Suppressor macrophage (primary cell): Measurements from ENCODE around the gene SDK2.

ENCODE experiments used
- DNase-seq, 4 experiments: peaks; one replicate each; pipeline ENCODE4 v3.0.0-alpha.2; 2020 to 2022

SDK2 gene

GRCh38 chr17:73630965-73631595, 13.2 kb downstream of the SDK2 start:
- peak in 3 of 4 experiments; percentile 36 to 61 (median 53) for DNase-seq

- DNase-seq: no peak
These were observed 13.7 kb downstream of the SDK2 start for GRCh38 chr17:73630531-73630930.

DNA sequence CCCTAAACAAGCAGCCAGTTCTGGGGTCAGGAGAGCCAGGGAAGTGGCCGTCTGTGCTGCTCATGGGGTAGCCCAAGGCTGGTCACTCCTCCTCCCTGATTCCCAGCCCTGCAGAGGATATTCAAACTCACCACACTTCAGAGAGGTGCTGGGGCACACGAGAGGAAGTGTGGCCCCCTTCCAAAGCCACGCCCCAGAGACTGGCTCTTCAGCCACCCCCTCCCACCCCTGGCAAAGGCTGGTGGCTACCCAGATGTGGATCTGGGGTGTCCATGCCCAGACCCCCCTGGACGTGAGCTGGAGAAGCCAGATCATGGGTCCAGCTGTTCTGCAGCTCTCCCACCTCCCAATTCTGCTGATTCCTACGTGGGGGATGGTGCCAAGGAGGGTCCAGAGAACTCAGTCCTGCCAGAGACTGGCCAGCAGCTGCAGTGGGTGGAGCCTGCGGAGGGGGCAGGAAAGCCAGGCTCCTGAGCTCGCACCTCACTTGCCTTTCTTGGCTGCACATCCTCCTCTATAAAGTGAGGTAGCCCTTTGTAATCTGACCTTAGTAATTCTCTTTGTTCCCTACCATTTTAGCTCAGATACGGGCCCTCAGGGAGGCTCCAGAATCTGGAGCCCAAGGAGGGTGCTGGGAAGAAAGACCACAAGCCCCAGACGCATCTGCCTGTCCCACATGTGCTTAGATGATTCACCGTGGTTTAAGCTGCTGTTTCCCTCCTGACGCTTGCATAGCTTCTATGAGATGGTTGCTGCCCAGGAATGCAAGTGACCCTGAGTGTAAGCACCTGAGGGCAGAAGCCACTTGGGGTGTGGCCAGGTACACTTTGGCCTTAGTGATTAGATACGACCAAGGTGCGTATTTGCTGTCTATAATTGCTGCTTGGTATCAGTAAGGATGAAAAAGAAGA, 15.3 kb downstream of the SDK2 start:
- DNase-seq: no peak

- DNase-seq: no peak
These were observed 18.1 kb downstream of the SDK2 start for GRCh38 chr17:73625991-73626673.

GRCh38 chr17:73625006-73625405, 19.2 kb downstream of the SDK2 start:
- no peak for DNase-seq

DNA sequence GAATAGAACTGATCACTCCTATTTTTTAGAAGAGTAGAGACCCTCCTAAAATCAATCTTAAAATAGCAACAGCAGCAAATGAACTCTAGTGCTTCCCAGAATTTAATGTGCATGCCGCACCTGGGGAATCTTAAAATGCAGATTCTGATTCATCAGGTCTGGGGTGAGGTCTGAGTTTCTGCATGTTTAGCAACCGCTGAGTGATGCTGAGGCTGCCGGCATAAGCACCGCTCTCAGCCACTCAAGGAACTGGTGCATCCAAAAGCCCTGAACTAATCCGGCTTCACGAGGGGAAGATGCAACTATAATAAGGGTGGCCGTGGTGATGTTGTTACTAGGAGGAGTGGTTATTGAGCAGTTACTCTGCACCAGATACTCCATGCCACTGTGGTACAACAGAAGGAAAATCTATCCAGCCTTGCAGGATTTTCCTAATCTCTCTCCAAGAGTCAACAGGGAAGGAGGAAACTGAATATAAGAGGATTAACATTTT, 19.7 kb downstream of the SDK2 start:
- no peak for DNase-seq

DNA sequence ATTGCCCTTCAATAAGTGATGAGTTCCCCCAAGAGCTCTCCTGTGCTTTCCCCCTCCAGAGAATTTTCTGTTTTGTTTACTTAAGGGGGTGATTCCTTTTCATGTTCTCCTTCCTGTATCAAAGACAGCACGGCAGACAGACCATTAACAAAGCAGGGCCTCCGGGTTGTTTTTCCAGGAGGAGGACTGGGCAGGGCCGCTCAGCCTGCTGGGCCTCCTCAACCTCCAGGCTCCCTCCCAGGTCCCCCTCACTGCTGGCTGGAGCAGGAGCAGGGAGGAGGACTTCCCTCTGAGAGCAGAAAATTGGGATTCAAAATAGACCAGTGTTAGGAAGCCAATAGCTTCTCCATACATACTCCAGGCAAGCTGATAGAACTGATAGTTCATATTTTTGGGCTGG, 20.4 kb downstream of the SDK2 start:
- no peak for DNase-seq

GRCh38 chr17:73623247-73623646, 21.0 kb downstream of the SDK2 start:
- DNase-seq: no peak

- no peak for DNase-seq
These were observed 21.9 kb downstream of the SDK2 start for GRCh38 chr17:73622381-73622780.

DNA sequence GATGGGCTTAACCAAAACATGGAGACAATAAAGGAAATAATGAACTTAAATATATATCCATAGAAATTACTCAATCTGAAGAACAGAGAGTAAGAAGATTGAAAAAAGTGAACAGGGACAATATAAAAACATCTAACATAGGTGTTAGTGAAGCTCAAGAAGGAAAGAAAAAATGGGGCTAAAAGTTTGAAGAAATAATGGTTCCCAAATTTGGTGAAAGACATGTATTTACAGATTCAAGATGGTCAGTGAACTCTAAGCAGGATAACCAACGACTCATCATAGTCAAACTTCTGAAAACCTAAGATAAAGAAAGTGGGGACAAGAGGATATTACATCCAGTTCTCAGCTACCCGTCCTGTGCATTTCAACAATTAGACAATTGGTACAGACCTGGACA, 22.6 kb downstream of the SDK2 start:
- no peak for DNase-seq

- no peak for DNase-seq
These were observed 23.8 kb downstream of the SDK2 start for GRCh38 chr17:73620414-73620813.

DNA sequence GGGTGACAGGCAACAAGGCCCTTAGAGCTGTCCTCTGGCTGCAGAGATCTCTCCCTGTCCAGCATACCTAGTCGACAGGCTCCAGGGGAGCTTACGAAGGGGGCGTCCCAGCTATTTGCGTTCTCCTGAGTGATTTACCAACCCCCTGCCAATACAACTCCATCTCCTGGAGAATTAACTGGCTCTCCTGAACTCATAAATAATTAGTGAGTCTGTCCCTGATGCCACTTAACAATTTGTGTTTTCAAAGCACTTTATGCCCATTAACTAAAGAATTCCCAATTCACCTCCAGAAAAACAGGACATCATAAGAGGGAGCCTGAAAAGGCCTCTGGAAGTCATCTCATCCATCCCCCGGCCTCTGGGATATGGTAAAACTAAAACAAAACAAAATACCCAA, 26.7 kb downstream of the SDK2 start:
- no peak for DNase-seq

GRCh38 chr17:73616873-73617404, 27.3 kb downstream of the SDK2 start:
- no peak for DNase-seq

DNA sequence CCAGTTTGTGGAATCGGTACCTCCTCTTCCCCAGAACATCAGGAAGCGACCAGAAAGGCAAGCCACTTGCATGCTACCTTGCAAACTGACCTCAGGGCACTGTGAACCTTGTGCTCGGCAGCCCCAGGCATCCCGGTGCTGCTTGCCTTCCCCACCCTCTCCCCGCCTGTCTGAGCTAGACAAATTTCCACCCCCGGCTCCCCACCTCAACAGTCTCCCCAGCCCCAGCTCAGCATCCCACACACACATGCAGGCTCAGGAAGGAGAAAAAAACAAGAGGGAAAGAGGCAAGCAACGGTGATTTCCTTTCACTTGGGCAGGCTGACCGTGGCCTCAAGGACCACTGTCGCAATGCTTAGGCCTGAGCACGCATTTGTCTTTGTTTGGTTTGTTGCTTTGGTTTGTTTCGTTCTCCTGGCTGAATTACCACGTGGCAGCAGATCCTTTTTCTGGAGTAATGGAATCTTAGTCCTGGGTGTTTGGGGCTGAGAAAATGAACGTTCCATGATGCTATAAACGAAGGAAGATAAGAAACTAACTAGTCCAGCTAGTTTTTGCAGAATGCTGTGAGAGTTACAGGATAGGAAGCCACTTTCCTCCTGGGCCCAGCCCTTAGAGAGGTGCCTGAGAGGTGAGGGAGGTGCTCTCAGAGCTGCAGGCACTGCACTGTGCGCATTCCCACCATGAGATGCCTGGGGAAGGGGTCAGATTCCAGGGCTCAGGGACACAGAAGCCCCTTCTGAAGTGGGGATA, 27.9 kb downstream of the SDK2 start:
- no peak for DNase-seq

DNA sequence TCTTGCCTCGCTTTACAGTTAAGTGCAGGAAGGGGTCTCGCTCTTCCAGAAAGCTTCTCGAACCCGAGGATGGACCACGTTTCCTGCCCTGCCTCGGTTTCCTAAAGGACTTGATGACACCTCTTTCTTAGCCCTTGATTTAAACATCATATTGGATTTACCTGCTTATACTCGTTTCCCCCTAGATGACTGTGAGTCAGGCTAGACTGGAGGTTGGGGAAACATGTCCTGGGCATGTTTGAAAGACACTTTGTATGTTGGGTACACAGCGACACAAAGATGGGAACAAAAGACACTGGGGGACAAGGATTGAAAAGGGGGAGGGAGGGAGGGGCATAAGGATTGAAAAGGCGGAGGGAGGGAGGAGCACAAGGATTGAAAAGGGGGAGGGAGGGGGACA, 30.0 kb downstream of the SDK2 start:
- DNase-seq: no peak

DNA sequence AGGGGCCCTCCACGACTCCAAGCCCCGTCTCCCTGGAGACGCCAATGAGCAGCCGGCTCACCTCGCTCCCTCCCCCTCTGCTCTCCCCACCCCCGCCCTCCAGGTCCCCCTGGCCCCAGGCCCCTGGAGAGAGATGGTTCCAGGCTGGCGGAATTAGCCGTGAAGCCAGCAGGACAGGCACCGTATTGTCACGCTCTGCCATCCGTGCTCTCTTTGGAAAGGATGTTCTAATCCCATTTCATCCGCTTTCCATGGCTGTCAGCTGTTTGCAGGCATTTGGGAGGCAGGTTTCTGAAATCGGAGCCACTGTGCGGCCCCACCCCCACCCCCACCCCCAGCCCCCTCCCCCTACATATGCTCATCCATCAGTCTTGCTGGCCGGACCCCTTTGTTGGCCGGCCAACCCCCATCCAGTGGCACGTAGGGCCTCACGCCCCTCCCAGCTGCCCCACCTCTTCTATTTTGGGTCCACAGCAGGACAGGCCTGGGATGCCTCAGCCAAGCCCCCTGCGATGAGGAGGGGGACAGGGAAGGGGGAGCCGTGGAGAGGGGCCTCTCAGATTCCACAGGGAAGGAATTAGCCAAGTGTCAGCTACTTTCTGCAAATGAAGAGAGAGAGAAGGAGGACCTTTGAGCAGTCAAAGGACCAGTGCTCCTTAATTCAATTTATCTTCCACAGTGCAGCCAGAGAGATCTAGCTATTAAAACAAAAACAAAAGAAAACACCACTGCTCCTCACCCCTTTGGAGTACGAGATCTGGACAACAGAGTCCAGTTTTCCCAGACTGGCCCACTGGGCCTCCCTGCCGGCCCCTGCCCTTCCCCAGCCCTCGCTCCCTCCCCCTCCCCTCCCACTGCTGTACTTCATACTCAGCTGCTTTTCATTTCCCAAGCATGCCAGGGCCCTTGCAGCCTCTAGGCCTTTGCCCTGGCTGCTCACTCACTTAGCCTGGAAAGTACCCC, 30.7 kb downstream of the SDK2 start:
- no peak for DNase-seq

DNA sequence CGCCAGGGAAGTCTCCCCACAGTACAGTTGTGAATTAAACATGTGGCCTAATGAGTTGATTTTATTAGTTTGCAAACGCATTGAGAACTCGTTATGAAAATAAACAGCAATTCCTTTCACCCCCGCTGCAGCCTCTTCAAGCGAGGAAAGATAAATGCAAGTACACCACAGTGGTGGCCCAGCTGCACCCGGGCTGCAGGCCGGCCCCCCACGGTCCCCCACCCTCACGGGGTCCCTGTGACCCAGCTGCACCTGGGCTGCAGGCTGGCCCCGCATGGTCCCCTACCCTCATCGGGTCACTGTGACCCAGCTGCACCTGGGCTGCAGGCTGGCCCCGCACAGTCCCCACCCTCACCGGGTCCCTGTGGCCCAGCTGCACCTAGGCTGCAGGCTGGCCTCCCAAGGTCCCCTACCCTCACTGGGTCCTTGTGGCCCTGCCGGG, 32.2 kb downstream of the SDK2 start:
- no peak for DNase-seq

GRCh38 chr17:73611630-73612029, 32.6 kb downstream of the SDK2 start:
- no peak for DNase-seq

DNA sequence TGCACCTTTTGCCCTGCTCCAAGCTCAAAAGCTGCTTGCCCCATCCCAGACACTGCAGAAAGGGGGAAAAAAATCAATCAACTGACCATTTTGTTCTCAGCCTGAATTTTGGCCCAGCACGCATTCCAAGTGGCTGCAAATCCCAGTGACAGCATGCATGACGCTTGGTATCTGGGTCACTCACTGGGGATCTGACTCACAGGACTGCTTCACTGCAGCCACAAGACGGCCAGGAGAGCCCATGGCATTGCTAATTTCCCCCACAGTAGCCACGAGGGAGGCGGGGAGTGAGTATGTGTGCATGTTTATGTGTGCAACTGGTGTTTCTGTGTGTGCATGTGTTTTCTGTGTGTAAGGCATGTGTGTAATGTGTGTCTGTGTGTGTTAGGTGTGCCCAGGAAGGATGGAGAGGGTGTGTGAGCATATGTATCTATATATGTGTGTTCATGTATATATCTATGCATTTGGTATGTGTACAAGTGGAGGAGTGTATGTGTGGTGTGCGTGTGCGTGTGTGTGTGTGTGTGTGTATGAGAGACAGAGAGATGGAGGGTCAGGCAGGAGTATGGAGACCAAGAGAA, 33.8 kb downstream of the SDK2 start:
- no peak for DNase-seq

DNA sequence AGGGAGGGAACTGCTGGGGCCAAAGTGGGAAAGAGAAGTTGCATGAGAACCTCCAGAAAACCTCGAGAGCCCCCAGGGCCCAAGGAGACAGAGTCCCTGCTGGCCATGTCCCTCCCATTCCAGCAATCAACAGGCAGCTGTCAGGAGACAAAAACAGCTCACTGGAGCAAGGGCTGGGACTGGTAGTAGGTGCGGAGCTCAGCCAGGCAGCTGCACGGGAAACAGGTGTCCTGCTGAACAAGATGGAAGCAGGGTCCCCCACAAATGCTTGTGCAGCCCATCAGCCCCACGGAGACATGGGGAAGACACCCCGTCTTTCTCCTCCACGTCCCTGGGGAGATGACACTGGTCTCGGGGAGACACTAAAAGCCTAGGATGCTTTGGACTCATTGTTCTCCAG, 34.5 kb downstream of the SDK2 start:
- DNase-seq: no peak

GRCh38 chr17:73609060-73609459, 35.2 kb downstream of the SDK2 start:
- DNase-seq: no peak
